HUDEP-2 (cell line): ENCODE measurements around the gene KRT39.
A peak's percentile ranks its signal among the peaks of the same experiment; 100 is the strongest.

Source experiments
- DNase-seq, 76 experiments: peaks; one replicate each; lab custom pipeline; 2025; ENCODE audit not compliant: unreplicated experiment in 76 of 76; lab: John Stamatoyannopoulos, UW

The KRT39 gene

DNA sequence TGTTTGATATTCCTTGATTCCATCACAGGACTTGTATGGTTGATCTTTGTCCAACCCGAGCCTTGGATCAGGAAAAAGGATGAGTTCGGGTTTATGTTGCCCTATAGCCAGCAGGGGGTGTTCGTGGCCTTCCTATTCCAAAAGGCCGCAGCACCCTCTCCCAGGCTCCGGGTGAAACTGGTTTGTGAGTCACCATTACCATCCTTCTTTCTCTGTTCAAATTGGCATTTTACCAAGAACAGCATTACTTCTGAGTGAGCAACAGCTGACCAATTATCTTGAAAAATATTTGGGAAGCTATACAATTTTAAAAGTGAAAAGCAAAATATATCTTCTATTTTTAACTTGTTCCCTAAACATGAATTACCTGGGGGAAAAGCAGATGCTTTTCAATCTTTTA is 57.4 kb downstream of the KRT39 start:
- DNase-seq, result peak in 58 of 76 experiments; percentile 2 to 71 (median 34)
